Measurements from ENCODE around the gene EIF4G2.

EIF4G2 gene

DNA sequence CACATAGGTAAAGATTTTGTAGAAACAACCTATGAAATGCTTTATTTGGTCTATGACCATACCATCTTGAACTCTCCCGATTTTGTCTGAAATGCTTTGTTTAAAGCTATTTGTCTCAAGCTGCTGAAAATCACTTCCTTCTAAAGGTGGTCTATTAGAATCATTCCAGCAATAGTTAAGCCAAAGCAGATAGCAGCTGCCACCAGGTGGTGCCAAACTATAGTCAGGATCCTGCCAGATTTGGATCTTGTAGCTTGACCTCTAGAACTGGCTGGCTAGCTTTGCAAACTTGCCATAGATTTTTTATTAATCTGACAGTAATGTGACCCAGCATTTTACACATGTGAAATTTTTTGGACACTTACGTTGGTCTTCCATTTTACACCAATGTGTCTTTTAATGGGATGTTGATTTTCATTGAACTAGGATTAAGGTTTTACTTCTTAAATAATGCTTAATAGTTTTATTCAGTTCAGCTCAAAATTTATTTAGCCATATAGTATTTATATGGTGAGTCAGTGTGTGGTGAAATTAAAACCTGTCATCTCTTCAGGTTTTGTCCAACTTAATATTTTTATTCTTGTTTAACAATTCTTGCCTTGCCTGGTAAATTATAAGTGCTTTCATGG lies 38.0 kb downstream of the EIF4G2 start:
- DNase-seq, result no peak

DNA sequence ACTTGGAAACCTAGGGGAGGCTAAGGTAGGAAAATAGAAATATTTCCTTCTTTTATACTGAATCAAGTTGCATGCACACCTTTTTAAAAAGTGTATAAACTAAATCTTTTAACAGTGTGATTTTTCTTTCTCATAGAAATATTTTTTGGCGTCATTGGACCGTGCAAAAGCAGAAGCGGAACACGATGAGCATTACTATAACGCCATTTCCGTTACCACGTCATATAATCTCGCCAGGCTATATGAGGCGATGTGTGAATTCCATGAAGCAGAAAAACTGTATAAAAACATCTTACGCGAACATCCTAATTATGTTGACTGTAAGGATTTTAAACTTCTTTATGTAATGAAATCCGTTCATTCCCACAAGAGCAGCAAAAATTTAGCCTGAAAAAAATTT lies 44.3 kb downstream of the EIF4G2 start:
- DNase-seq, result no peak

DNA sequence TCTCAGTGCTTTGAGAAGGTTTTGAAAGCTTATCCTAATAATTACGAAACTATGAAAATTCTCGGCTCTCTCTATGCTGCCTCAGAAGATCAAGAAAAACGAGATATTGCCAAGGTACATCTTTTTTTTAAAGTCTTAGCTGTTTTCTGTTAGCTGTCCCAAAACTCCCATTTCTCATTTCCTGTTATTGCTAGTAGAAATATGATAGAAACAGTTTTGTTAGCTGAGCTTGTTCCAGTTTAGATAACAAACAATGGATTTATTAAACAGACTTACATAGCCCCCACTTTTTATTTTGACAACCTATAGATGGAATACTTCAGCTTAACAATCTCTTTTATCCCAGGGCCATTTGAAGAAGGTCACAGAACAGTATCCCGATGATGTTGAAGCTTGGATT lies 45.0 kb downstream of the EIF4G2 start:
- no peak for DNase-seq

DNA sequence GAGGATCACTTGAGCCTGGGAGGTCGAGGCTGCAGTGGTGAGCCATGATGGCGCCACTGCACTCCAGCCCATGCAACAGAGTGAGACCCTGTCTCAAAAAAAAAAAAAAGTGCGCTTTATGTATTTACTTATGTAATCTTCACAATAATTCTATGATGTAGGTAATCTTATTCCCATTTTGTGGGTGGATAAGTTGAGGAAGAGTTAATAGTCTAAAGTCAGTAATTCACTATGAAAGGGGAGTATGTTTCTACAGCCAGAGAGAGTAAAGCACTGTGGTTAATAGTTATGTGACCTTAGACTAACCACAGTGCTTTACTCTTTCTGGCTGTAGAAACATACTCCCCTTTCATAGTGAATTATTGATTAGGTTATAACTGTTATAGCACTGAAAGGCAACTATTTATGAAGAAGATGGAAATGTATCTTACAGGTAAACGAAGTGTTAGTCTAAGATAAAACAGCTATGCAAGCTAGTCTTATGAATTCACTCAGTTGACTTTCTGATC lies 45.8 kb downstream of the EIF4G2 start:
- no peak for DNase-seq

DNA sequence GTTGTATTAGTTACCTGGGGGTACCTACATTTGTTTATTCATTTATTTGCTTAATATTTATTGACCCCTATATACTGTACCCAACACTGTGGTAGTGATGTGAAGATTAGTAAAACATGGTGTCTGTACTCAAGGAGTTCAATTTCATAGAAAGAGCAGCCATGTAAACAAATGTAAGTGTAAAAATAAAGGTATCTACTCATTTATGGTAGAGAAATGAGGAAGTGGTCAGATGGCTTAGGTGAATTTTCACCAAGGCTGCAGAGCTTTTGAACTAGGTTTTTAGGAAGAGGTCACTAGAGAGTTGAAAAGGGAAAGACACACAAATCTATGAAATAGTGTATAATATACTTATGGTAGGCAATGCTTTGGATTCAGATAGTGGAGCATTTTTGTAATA lies 46.5 kb downstream of the EIF4G2 start:
- no peak for DNase-seq

DNA sequence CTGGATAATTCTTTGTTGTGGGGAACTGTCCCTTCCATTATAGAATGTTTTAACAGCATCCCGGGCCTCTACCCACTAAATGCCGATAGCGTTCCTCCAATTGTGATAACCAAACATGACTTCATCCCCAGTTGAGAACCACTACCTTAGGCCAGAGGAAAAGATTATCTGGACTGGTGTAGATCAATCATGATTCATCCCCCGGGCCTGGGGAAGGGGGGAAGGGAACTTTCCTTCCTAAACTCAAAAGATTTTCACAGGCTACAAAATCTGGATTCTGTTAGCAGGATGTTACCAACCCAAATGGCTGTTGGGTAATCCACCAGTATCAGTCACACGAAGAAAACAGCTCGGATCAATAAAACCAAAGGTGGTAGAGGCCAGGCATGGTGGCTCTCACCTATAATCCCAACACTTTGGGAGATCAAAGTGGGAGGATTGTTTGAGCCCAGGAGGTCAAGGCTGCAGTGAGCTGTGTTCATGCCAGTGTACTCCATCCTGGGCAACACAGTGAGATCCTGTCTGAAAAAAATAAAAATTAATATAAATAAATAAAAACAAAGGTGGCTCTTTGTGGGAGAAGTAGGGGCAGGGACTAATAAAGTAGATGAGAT lies 47.5 kb downstream of the EIF4G2 start:
- no peak for DNase-seq

DNA sequence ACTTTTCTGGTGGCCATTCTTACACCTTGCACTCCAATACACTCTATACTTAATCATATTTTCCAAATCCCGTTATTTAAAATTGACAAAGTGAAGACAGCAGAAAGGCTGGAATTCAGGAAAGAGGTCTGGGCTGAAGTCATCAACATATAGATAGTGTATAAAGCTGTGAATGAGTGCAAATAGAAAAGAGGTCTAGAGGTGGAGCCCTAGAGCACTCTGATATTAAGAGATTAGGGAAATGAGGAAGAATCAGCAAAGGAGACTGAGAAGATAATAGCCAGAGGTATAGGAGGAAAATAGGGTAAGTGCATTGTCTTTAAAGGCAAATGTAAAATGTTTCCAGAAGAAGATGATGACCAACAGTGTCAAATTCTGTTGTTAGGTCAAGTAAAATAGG lies 49.8 kb downstream of the EIF4G2 start:
- DNase-seq, result no peak

DNA sequence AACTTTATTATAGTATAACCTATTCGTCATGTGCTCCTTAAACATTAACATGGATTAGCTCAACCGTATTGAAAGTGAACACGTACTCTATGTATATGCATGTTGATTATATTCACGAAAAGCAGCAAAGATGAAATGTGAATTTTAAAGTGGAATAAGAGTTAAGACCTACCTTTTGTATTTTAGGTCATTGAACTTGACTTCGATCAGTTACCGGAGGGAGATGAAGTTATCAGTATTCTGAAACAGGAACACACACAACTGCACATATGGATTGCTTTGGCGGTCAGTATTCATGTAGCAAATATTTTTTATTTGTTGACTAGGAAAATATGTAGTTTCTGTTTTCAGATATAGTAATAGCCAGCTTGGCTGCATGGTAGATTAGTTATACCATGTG lies 56.2 kb downstream of the EIF4G2 start:
- no peak for DNase-seq

DNA sequence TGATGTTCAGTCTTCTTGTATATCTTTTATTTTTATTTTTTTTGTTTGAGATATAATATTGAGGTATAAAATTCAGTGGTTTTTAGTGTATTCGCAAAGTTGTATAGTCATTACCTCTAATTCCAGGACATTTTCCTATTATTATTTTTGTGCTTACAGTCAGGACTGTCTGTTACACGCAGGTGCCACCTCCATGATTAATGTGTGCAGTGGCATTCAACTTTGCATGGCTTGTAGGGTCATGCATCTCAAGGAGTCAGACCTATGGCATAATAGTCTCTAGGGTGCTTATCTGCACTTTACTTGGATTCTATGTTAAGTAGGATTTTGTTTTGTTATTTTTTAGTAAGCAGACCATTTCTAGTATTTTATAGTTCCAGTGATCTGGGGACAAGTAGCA lies 56.7 kb downstream of the EIF4G2 start:
- DNase-seq, result no peak

DNA sequence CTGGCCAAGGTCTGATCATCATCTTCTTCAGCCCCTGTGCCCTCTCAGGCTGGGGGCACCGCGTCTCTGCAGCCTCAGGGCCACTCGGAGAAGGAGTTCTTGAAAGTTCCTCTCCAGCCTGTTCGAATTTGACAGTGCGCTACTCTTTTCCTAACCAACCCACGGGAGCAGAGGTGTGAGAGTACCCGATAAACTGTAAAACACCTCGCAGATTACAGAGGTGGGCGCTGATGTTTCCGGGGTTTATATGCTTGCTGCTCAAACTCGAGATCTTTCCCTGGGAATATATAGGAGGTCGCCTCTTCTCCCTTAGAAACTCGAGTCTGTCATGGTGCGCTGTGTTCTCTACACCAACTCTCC lies 57.2 kb downstream of the EIF4G2 start:
- no peak for DNase-seq

DNA sequence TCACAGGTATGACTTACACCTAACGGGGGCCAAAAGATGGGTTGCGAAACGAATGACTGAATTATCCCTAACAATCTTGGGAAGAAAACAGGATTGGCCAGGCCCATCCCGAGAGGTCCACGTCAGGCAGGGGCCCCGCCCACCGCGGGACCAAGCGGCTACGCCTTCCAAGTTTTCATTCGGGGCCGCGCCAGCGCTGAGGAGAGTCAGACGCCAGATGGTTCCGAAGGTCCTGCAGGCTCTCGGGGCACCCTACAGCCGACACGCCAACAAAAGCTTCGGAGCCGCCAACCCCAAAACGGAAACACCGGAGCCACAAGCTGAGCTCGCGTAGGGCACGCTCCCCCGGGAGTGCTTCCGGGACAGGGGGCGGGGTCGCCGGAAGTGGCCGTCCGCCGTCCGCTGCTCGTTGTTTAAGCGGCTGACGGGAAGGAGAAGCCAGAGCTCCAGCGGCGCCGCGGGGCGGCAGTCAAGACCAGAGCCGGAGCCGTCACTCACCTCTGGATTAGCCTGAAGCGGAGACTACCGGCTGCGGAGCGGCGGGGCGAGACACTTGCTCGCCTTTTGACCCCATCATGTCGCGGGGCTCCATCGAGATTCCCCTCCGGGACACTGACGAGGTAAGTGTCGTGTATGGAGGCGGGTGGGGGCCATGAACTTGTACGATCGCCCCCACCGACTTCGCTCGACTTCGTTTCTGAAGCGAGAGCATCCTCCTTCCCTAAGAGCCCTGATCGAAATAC lies 57.7 kb downstream of the EIF4G2 start, which contains the start of gene CTR9:
Gene CTR9, plus strand, starts transcription at position 409 of the 743 bp plus-strand sequence. Its CDS starts 167 bp downstream, at position 576.
- DNase-seq, result peak; percentile 90

DNA sequence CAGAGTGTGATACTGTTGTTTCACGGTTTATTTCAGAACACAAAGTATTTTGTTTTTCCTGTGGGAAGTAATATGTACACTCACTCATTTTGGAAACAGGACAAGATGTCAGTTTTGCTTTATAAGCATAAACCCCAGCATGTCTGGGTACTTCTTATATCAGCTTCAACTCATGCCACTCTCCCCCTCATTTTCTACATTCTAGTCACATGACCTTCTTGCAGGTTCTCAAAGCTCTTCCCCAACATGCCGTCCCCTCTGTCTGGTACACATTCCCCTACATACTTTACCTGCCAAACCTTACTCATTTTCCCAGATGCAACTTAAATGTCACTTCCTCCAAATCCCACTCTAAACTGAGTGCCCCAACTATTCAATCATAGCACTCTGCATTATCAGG lies 59.2 kb downstream of the EIF4G2 start:
- DNase-seq, result no peak

DNA sequence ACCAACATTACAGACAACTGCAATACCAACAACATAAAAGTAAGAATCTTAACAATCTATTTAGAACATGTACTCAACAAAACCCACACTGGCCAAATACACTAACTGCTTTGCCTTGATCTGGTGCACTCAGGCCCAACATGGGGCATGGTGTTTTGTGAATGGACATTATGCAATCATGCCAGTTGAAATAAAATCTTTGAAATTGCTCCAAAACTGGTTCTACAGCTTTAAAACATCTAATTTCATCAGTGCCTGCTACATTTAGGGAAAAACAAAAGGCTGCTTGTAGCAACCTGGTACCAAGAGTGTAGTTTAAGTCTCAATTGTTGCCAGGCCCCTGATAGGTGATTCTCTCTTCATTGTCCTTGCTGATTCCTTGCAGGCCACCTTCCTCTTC lies 61.0 kb downstream of the EIF4G2 start:
- no peak for DNase-seq
